HG02852 (cell line): Measurements from ENCODE around the gene PCDHGA2.
A peak's percentile ranks its signal among the peaks of the same experiment; 100 is the strongest.
"Not testable (repeated sequence)": the region's sequence is repeated elsewhere in the genome, so short reads cannot be mapped to it uniquely, and the experiment has no call there.

Experiments
- ATAC-seq: cut with Tn5 transposase; IDR thresholded peaks from one replicate; pipeline ENCODE4 v1.9.1; 2021; ENCODE audit warnings: mild to moderate bottlenecking, moderate library complexity; ENCODE audit not compliant: unreplicated experiment

The PCDHGA2 gene

DNA sequence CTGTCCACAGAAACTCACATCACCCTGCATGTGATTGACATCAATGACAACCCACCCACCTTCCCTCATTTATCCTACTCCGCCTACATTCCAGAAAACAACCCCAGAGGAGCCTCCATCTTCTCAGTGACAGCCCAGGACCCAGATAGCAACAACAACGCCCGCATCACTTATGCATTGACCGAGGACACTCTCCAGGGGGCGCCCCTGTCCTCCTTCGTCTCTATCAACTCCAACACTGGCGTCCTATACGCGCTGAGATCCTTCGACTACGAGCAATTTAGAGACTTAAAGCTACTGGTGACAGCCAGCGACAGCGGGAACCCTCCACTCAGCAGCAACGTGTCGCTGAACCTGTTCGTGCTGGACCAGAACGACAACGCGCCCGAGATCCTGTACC is 6.8 kb downstream of the PCDHGA2 start:
- no peak for ATAC-seq

GRCh38 chr5:141346017-141346416 is 7.5 kb downstream of the PCDHGA2 start:
- not testable (repeated sequence) for ATAC-seq

GRCh38 chr5:141349917-141350619 is 11.5 kb downstream of the PCDHGA2 start, which contains the start of gene PCDHGB1:
Gene PCDHGB1, plus strand, starts transcription at chr5:141350099. Its CDS starts 162 bp downstream, at chr5:141350261.
- no peak for ATAC-seq

DNA sequence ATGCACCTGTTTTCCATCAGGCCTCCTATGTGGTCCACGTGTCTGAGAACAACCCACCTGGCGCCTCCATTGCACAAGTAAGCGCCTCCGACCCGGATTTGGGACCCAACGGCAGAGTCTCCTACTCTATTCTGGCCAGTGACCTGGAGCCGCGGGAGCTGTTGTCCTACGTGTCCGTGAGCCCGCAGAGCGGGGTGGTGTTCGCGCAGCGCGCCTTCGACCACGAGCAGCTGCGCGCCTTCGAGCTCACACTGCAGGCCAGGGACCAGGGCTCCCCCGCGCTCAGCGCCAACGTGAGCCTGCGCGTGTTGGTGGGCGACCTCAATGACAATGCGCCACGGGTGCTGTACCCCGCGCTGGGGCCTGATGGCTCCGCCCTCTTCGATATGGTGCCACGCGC is 13.0 kb downstream of the PCDHGA2 start:
- no peak for ATAC-seq

DNA sequence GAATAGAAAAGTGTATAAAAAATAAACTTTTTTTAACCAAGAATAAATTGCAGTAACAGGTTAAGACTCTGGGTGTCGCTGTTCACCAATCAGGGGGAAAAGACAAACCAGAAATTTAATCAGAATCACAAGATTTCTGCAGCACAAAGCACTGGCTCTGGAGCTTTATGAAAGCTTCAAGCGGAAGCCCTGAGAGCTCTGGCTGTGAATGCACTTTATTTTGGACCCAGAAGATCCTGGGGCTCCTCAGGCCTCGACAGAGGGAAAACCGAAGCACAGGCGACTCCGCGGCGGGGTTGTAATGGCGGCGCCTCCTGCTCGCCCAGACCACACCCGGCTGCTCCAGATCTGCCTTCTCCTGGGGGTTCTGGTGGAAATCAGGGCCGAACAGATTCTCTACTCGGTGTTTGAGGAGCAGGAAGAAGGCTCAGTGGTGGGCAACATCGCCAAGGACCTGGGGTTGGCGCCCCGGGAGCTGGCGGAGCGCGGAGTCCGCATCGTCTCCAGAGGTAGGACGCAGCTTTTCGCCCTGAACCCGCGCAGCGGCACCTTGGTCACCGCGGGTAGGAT is 16.4 kb downstream of the PCDHGA2 start, which contains the start of gene PCDHGA4:
Gene PCDHGA4 (plus strand): TSS at position 122 of the 570 bp plus-strand sequence. CDS start 87 bp downstream, at position 209.
- no peak for ATAC-seq

DNA sequence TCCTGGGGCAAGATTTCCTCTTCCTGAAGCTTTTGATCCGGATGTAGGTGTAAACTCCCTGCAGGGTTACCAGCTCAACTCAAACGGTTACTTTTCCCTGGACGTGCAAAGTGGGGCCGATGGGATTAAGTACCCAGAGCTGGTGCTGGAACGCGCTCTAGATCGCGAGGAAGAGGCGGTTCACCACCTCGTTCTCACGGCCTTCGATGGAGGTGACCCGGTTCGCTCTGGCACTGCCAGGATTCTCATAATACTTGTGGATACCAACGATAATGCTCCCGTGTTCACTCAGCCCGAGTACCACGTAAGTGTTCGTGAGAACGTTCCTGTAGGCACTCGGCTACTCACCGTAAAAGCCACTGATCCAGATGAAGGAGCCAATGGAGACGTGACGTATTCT is 17.1 kb downstream of the PCDHGA2 start:
- no peak for ATAC-seq

DNA sequence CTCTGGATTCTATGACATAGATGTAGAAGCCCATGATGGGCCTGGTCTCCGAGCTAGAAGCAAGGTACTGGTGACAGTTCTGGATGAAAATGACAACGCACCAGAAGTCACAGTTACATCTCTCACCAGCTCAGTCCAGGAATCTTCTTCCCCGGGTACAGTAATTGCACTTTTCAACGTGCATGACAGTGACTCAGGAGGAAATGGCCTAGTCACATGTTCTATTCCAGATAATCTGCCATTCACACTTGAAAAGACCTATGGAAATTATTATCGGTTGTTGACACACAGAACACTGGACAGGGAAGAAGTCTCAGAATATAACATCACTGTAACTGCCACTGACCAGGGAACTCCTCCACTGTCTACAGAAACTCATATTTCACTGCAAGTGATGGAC is 17.6 kb downstream of the PCDHGA2 start:
- ATAC-seq, result no peak

DNA sequence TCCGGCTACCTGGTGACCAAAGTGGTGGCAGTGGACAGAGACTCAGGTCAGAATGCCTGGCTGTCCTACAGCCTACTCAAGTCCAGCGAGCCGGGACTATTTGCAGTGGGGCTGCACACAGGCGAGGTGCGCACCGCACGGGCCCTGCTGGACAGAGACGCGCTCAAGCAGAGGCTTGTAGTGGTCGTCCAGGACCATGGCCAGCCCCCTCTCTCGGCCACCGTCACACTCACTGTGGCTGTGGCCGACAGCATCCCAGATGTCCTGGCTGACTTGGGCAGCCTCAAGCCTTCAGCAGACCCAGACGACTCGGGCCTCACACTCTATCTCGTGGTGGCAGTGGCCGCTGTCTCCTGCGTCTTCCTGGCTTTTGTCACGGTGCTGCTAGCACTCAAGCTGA is 18.4 kb downstream of the PCDHGA2 start:
- no peak for ATAC-seq

GRCh38 chr5:141359790-141360426 is 21.3 kb downstream of the PCDHGA2 start, which contains the start of gene PCDHGB2:
Gene PCDHGB2, plus strand, starts transcription at chr5:141359994. Its CDS starts 142 bp downstream, at chr5:141360136.
- no peak for ATAC-seq

GRCh38 chr5:141360685-141361084 is 22.1 kb downstream of the PCDHGA2 start:
- no peak for ATAC-seq

GRCh38 chr5:141362719-141363118 is 24.2 kb downstream of the PCDHGA2 start:
- ATAC-seq, result no peak

- no peak for ATAC-seq
Measured at GRCh38 chr5:141363952-141364660, 25.5 kb downstream of the PCDHGA2 start, which contains the start of gene PCDHGA5. Gene PCDHGA5, plus strand, starts transcription at chr5:141364162. Its CDS starts 169 bp downstream, at chr5:141364331.

DNA sequence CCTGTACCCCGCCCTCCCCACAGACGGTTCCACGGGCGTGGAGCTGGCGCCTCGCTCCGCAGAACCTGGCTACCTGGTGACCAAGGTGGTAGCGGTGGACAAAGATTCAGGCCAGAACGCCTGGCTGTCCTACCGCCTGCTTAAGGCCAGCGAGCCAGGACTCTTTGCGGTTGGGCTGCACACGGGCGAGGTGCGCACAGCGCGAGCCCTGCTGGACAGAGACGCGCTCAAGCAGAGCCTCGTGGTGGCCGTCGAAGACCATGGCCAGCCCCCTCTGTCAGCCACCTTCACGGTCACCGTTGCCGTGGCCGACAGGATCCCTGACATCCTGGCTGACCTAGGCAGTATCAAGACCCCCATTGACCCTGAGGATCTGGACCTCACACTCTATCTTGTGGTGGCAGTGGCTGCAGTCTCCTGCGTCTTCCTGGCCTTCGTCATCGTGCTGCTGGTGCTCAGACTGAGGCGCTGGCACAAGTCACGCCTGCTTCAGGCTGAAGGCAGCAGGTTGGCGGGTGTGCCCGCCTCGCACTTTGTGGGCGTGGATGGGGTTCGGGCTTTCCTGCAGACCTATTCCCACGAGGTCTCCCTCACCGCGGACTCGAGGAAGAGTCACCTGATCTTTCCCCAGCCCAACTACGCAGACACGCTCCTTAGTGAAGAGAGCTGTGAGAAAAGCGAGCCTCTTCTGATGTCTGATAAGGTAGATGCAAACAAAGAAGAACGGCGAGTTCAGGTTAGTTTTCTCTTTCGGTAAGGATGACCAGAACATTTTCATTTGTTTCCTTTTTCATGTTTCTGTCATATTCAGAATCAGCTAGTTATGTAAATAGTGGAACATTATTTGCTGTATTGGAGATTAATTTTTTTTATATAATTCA is 27.7 kb downstream of the PCDHGA2 start:
- no peak for ATAC-seq

- peak; percentile 77 for ATAC-seq
Measured at GRCh38 chr5:141369994-141370848, 31.7 kb downstream of the PCDHGA2 start, which contains the start of gene PCDHGB3. Gene PCDHGB3, plus strand, starts transcription at chr5:141370242. Its CDS starts 153 bp downstream, at chr5:141370395.

DNA sequence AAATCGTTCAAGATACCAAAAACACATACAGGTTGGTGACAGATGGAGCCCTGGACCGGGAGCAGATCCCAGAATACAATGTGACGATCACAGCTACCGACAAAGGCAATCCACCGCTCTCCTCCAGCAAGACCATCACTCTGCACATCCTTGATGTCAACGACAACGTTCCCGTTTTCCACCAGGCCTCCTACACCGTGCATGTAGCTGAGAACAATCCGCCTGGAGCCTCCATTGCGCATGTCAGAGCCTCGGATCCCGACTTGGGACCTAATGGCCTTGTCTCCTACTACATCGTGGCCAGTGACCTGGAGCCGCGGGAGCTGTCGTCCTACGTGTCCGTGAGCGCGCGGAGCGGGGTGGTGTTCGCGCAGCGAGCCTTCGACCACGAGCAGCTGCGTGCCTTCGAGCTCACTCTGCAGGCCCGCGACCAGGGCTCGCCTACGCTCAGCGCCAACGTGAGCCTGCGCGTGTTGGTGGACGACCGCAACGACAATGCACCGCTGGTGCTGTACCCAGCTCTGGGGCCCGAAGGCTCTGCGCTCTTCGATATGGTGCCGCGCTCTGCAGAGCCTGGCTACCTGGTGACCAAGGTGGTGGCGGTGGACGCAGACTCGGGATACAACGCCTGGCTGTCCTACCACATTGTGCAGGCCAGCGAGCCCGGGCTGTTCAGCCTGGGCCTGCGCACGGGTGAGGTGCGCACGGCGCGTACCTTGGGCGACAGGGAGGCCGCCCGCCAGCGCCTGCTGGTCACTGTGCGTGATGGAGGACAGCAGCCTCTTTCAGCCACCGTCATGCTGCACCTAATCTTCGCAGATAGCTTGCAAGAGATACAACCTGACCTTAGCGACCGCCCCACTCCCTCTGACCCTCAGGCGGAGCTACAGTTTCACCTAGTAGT is 33.3 kb downstream of the PCDHGA2 start:
- no peak for ATAC-seq

DNA sequence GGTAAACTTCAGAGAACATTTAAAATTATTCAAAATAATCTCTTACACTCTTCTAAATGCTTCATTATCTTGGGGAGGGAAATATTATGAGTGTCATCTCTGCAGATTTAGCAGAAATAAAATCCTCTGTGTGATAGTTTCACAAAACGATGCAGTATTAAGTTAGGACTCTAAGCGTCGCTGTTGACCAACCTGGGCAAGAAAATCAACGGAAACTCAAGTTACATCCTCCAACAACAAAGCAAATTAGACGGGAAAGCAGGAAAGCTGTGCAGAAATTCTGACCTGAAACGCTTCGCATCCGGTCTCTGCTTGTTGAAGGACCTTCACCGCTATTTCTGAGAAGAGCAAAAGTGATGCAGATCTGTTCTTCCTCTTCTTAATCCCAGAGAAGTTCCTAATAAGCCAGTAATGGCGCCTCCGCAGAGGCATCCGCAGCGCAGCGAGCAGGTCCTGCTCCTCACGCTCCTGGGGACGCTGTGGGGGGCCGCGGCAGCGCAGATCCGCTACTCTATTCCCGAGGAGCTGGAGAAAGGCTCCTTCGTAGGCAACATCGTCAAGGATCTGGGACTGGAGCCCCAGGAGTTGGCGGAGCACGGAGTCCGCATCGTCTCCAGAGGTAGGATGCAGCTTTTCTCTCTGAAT is 35.2 kb downstream of the PCDHGA2 start, which contains the start of gene PCDHGA6:
Gene PCDHGA6 (plus strand): TSS at position 219 of the 645 bp plus-strand sequence. CDS start 193 bp downstream, at position 412.
- no peak for ATAC-seq

- ATAC-seq, result no peak
Measured at GRCh38 chr5:141374627-141375026, 36.1 kb downstream of the PCDHGA2 start.
